Cardiac fibroblast (primary cell): ENCODE measurements around the gene HES5.

Source experiments
- DNase-seq, 2 donors: peaks; one replicate each; pipeline versions ENCODE4 v3.0.0 to v3.0.0-alpha.2; 2010; ENCODE audit warnings: low read depth in 2 of 2
- H3K4me3 ChIP-seq, 2 donors: replicated peaks in 1 of 2; 1 replicate in 1 of 2; 2 replicates in 1 of 2; pipeline ENCODE4 v1.5.1; 2011; ENCODE audit warnings: low read depth in 2 of 2, low read length in 2 of 2, mild to moderate bottlenecking in 2 of 2, moderate library complexity in 1 of 2
- CTCF ChIP-seq: IDR thresholded peaks from one replicate; pipeline ENCODE4 v1.5.1; 2011; ENCODE audit warnings: low read depth, mild to moderate bottlenecking, low read length, inconsistent platforms

The HES5 gene

GRCh38 chr1:2522230-2522629, 7.8 kb downstream of the HES5 start:
- no peak overlapping the region for H3K4me3 ChIP-seq
- TF ChIP-seq CTCF: no peak

GRCh38 chr1:2520806-2521205, 9.3 kb downstream of the HES5 start:
- H3K4me3 ChIP-seq: no peak overlapping the region
- no peak for DNase-seq
- no peak for TF ChIP-seq CTCF

More at GRCh38 chr1:2522230-2522629, 7.8 kb downstream of the HES5 start:
- no peak for DNase-seq

GRCh38 chr1:2520206-2520605, 9.9 kb downstream of the HES5 start:
- DNase-seq: no peak
- H3K4me3 ChIP-seq: no peak overlapping the region
- no peak for TF ChIP-seq CTCF

GRCh38 chr1:2519729-2520128, 10.3 kb downstream of the HES5 start:
- H3K4me3 ChIP-seq: no peak overlapping the region
- DNase-seq: no peak
- no peak for TF ChIP-seq CTCF

GRCh38 chr1:2519029-2519685, 10.9 kb downstream of the HES5 start:
- TF ChIP-seq CTCF: no peak
- H3K4me3 ChIP-seq: no peak overlapping the region

GRCh38 chr1:2518528-2518927, 11.5 kb downstream of the HES5 start:
- DNase-seq: no peak
- no peak for TF ChIP-seq CTCF
- no peak overlapping the region for H3K4me3 ChIP-seq

More at GRCh38 chr1:2519029-2519685, 10.9 kb downstream of the HES5 start:
- no peak for DNase-seq

GRCh38 chr1:2517966-2518365, 12.1 kb downstream of the HES5 start:
- DNase-seq: no peak
- no peak overlapping the region for H3K4me3 ChIP-seq
- TF ChIP-seq CTCF: no peak
